DOHH2 (cell line): Measurements from ENCODE around the gene HS3ST4.

ENCODE experiments used
- CTCF ChIP-seq: fragments of 200-600 bp; sonication (generic); IDR thresholded peaks from one replicate; pipeline ENCODE4 v1.5.1; 2014; ENCODE audit warnings: antibody characterized with exemption, mild to moderate bottlenecking, low read depth, low read length; ENCODE audit not compliant: poor library complexity, severe bottlenecking
- EZH2phosphoT487 ChIP-seq: fragments of 200-600 bp; sonication (generic); IDR thresholded peaks from 2 replicates; pipeline ENCODE4 v1.6.1; 2017; ENCODE audit warnings: borderline replicate concordance, mild to moderate bottlenecking, antibody characterized with exemption, low read length, moderate library complexity, mixed read lengths

- TF ChIP-seq CTCF = no peak
- TF ChIP-seq EZH2phosphoT487 = no peak
Measured at GRCh38 chr16:25872369-25873070, 180.8 kb downstream of the HS3ST4 start.
